Measurements from ENCODE around the gene CEP85L.

GRCh38 chr6:118596774-118597320 lies 54.5 kb downstream of the CEP85L start:
- no peak for TF ChIP-seq EZH2 (IDR thresholded peaks at IDR 0.05; ENCODE audit: low read length, missing control alignments)
- no peak for TF ChIP-seq CTCF (conservative IDR thresholded peaks at IDR 0.05 in 1 of 2, IDR thresholded peaks at IDR 0.05 in 1 of 2; ENCODE audit: low read depth in 1 of 2, low read length in 2 of 2)

Data from fibroblast of lung (primary cell).